Measurements from ENCODE around the gene DCK.

DNA sequence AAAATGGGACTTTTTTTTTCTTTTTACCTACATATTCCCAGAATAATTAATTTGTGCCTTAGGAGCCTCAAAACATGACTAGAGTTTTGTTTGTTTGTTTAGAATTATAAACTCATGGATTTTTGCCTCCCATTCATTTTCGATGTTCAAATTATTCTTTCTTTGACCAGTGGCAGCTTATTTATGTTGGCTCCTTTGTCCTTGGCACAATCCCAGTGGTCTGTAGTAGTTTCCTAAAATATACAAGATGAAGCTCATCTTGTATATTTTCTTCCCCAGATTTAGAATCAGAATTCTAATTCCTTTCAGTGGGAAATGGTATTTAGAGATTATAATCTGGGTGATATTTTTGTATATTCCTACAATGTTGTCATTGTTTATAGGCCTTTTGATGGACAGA, 27.2 kb downstream of the DCK start:
- TF ChIP-seq, protein P1, sequence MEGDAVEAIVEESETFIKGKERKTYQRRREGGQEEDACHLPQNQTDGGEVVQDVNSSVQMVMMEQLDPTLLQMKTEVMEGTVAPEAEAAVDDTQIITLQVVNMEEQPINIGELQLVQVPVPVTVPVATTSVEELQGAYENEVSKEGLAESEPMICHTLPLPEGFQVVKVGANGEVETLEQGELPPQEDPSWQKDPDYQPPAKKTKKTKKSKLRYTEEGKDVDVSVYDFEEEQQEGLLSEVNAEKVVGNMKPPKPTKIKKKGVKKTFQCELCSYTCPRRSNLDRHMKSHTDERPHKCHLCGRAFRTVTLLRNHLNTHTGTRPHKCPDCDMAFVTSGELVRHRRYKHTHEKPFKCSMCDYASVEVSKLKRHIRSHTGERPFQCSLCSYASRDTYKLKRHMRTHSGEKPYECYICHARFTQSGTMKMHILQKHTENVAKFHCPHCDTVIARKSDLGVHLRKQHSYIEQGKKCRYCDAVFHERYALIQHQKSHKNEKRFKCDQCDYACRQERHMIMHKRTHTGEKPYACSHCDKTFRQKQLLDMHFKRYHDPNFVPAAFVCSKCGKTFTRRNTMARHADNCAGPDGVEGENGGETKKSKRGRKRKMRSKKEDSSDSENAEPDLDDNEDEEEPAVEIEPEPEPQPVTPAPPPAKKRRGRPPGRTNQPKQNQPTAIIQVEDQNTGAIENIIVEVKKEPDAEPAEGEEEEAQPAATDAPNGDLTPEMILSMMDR (IDR thresholded peaks at IDR 0.05; ENCODE audit: low read depth, low read length), result no peak
- no peak for TF ChIP-seq EZH2phosphoT487 (IDR thresholded peaks at IDR 0.05; ENCODE audit: low read depth)

Measured in OCI-LY3 (cell line).